MM.1S (cell line): Measurements from ENCODE around the gene LHFPL2.
"Not testable (repeated sequence)": the region's sequence is repeated elsewhere in the genome, so short reads cannot be mapped to it uniquely, and the experiment has no call there.

ENCODE experiments used
- DNase-seq: peaks from one replicate; pipeline ENCODE4 v3.0.0-alpha.2; 2015
- H2AFZ ChIP-seq: fragments of 300-600 bp; sonication (generic); 2 replicates; pipeline ENCODE4 v1.6.0; 2016; ENCODE audit warnings: antibody characterized with exemption, low read length
- H3F3A ChIP-seq: fragments of 300-600 bp; sonication (generic); 2 replicates; pipeline ENCODE4 v1.6.1; 2016; ENCODE audit warnings: mild to moderate bottlenecking, antibody characterized with exemption, low read length, moderate library complexity, mixed read lengths; ENCODE audit not compliant: insufficient read depth
- H3K27ac ChIP-seq: fragments of 300-600 bp; sonication (generic); 2 replicates; pipeline ENCODE4 v1.5.1; 2016; ENCODE audit warnings: mild to moderate bottlenecking, low read length
- H3K27me3 ChIP-seq: fragments of 300-600 bp; sonication (generic); replicated peaks from 2 replicates; pipeline ENCODE4 v1.6.0; 2016; ENCODE audit warnings: low read length; ENCODE audit not compliant: insufficient read depth
- H3K36me3 ChIP-seq: fragments of 300-600 bp; sonication (generic); replicated peaks from 2 replicates; pipeline ENCODE4 v1.6.1; 2016; ENCODE audit warnings: mild to moderate bottlenecking, low read length, mixed read lengths; ENCODE audit not compliant: insufficient read depth
- H3K4me1 ChIP-seq: fragments of 300-600 bp; sonication (generic); 2 replicates; pipeline ENCODE4 v1.6.1; 2016; ENCODE audit warnings: low read length, mixed read lengths
- H3K4me2 ChIP-seq: fragments of 300-600 bp; sonication (generic); 2 replicates; pipeline ENCODE4 v1.6.0; 2016; ENCODE audit warnings: low read depth, low read length
- H3K4me3 ChIP-seq: fragments of 300-600 bp; sonication (generic); 2 replicates; pipeline ENCODE4 v1.5.1; 2016; ENCODE audit warnings: low read length, mixed read lengths
- H3K79me2 ChIP-seq: fragments of 300-600 bp; sonication (generic); 2 replicates; pipeline ENCODE4 v1.6.1; 2016; ENCODE audit warnings: mixed run types, low read length, mixed read lengths
- H3K9ac ChIP-seq: fragments of 300-600 bp; sonication (generic); 2 replicates; pipeline ENCODE4 v1.6.1; 2016; ENCODE audit warnings: low read length, mixed read lengths
- H3K9me2 ChIP-seq: fragments of 300-600 bp; sonication (generic); replicated peaks from 2 replicates; pipeline ENCODE4 v1.6.1; 2016; ENCODE audit warnings: mild to moderate bottlenecking, low read length, mixed read lengths; ENCODE audit not compliant: insufficient read depth
- H3K9me3 ChIP-seq: fragments of 300-600 bp; sonication (generic); replicated peaks from 2 replicates; pipeline ENCODE4 v1.6.1; 2016; ENCODE audit warnings: mild to moderate bottlenecking, low read length, mixed read lengths; ENCODE audit not compliant: insufficient read depth
- H4K20me1 ChIP-seq: fragments of 300-600 bp; sonication (generic); 2 replicates; pipeline ENCODE4 v1.6.1; 2016; ENCODE audit warnings: mild to moderate bottlenecking, low read length, moderate library complexity, mixed read lengths; ENCODE audit not compliant: insufficient read depth
- CTCF ChIP-seq: fragments of 300-600 bp; sonication (generic); IDR thresholded peaks from 2 replicates; pipeline ENCODE4 v1.5.1; 2016; ENCODE audit warnings: antibody characterized with exemption, low read length, mixed read lengths
- EZH2 ChIP-seq: fragments of 300-600 bp; sonication (generic); optimal IDR thresholded peaks from 2 replicates; pipeline ENCODE3; 2017; ENCODE audit warnings: low read depth, mild to moderate bottlenecking, antibody characterized with exemption, low read length, mixed read lengths
- EZH2phosphoT487 ChIP-seq: fragments of 300-600 bp; sonication (generic); IDR thresholded peaks from 2 replicates; pipeline ENCODE4 v1.6.1; 2018; ENCODE audit warnings: antibody characterized with exemption, low read length

Gene LHFPL2

GRCh38 chr5:78648359-78649210 is at the start of gene LHFPL2:
LHFPL2 (minus strand) TSS chr5:78648772; CDS start chr5:78510213, 138,559 bp downstream.
- Histone ChIP-seq H3K4me3 (peak within 1 kb of the TSS; percentile 81), H3K9me3 (no peaks in the 10 kb centered on the region), H2AFZ (peak within 1 kb of the TSS; percentile 89), H3K27me3 (no peaks in the 10 kb centered on the region), H3K79me2 (no peaks in the 10 kb centered on the region), H3K27ac (no peak within 1 kb of the TSS), H3K4me2 (peak within 1 kb of the TSS; percentile 90), H3F3A (peaks cover 13% of the 10 kb centered on the region; the same call in 1 of the 2 replicates), H3K4me1 (peaks cover 12% of the 10 kb centered on the region; the same call in 1 of the 2 replicates), H4K20me1 (no peaks in the 10 kb centered on the region), H3K9me2 (no peaks in the 10 kb centered on the region), H3K36me3 (no peaks in the 10 kb centered on the region), H3K9ac (peak within 1 kb of the TSS; percentile 65)
- TF ChIP-seq EZH2 = no peak
- TF ChIP-seq EZH2phosphoT487 = no peak
- no peak for TF ChIP-seq CTCF
- DNase-seq = peak; percentile 46

GRCh38 chr5:78696637-78697036 is 48.1 kb upstream of the LHFPL2 start:
- H3K9me3 ChIP-seq = no peaks in the 10 kb centered on the region
- no peaks in the 10 kb centered on the region for H3K9me2 ChIP-seq
- no peak for DNase-seq
- H3K27me3 ChIP-seq = no peaks in the 10 kb centered on the region
- H2AFZ ChIP-seq = no peak overlapping the region
- no peaks in the 10 kb centered on the region for H4K20me1 ChIP-seq
- H3K36me3 ChIP-seq = no peaks in the 10 kb centered on the region
- no peaks in the 10 kb centered on the region for H3K79me2 ChIP-seq
- no peak overlapping the region for H3K9ac ChIP-seq
- H3K4me2 ChIP-seq = no peak overlapping the region
- H3K4me1 ChIP-seq = no peaks in the 10 kb centered on the region
- no peak overlapping the region for H3K27ac ChIP-seq
- no peak overlapping the region for H3K4me3 ChIP-seq
- H3F3A ChIP-seq = no peaks in the 10 kb centered on the region
- TF ChIP-seq EZH2phosphoT487 (no peak), CTCF (no peak), EZH2 (no peak)

GRCh38 chr5:78696052-78696451 is 47.5 kb upstream of the LHFPL2 start:
- not testable (repeated sequence) for H3K4me2 ChIP-seq, H4K20me1 ChIP-seq, DNase-seq, H3K4me1 ChIP-seq, H3K9me3 ChIP-seq, H3K27ac ChIP-seq, H3K9me2 ChIP-seq, H3K27me3 ChIP-seq, H3K4me3 ChIP-seq, H2AFZ ChIP-seq, H3K9ac ChIP-seq, H3K36me3 ChIP-seq, H3K79me2 ChIP-seq, H3F3A ChIP-seq

- no peak overlapping the region for H2AFZ ChIP-seq
- H3K9me3 ChIP-seq = no peaks in the 10 kb centered on the region
- no peaks in the 10 kb centered on the region for H3K36me3 ChIP-seq
- TF ChIP-seq EZH2phosphoT487 (no peak), EZH2 (no peak), CTCF (no peak)
- no peaks in the 10 kb centered on the region for H3K4me1 ChIP-seq
- no peaks in the 10 kb centered on the region for H3K79me2 ChIP-seq
- H3K27me3 ChIP-seq = no peaks in the 10 kb centered on the region
- no peak overlapping the region for H3K9ac ChIP-seq
- H3K27ac ChIP-seq = no peak overlapping the region
- no peak overlapping the region for H3K4me3 ChIP-seq
- no peaks in the 10 kb centered on the region for H4K20me1 ChIP-seq
- DNase-seq = no peak
- no peaks in the 10 kb centered on the region for H3F3A ChIP-seq
- H3K4me2 ChIP-seq = no peak overlapping the region
- no peaks in the 10 kb centered on the region for H3K9me2 ChIP-seq
Observed at GRCh38 chr5:78693339-78693738, 44.8 kb upstream of the LHFPL2 start.
